HG02981 (cell line): Measurements from ENCODE around the gene QRICH2.
"Not testable (repeated sequence)": the region's sequence is repeated elsewhere in the genome, so short reads cannot be mapped to it uniquely, and the experiment has no call there.

Experiments used
- ATAC-seq: cut with Tn5 transposase; IDR thresholded peaks from one replicate; pipeline ENCODE4 v1.9.1; 2021; ENCODE audit warnings: mild to moderate bottlenecking, moderate library complexity; ENCODE audit not compliant: unreplicated experiment

QRICH2 gene

GRCh38 chr17:76225373-76226086, 82.5 kb downstream of the QRICH2 start:
- not testable (repeated sequence) for ATAC-seq
